ENCODE measurements around the gene PKP3. TPM values are rescaled to one million over a fixed set of nuclear protein-coding genes. Genes with fewer than 3 reads are reported as not detected.
A peak's percentile ranks its signal among the peaks of the same experiment; 100 is the strongest.

Gene PKP3
- polyA plus RNA-seq, 4 donors = 72.5 to 152 (median 111) TPM

GRCh38 chr11:441418-442274 is 47.6 kb downstream of the PKP3 start, which contains the start of gene ANO9:
Gene ANO9, minus strand, starts transcription at chr11:442011. Its CDS starts 85 bp downstream, at chr11:441926.
- H3K4me3 ChIP-seq (ENCODE audit: low read depth in 1 of 3, low read length in 3 of 3) = peak within 1 kb of the TSS; percentile 59 to 85 (median 69)
- FAIRE-seq (no peak), DNase-seq (peak; percentile 87)
- H3K27ac ChIP-seq (ENCODE audit: low read depth in 1 of 3, low read length in 2 of 3) = peak within 1 kb of the TSS; percentile 15 to 63 (median 39)
- H3K4me1 ChIP-seq (ENCODE audit: control insufficient read depth in 3 of 3, insufficient read depth in 2 of 3, low read depth in 1 of 3, low read length in 2 of 3) = peaks cover 0 to 51% (median 4%) of the 10 kb centered on the region in 3 donors
- H3K36me3 ChIP-seq (ENCODE audit: control insufficient read depth in 3 of 3, insufficient read depth in 2 of 3, low read depth in 1 of 3, low read length in 3 of 3) = peaks cover 0 to 34% (median 0%) of the 10 kb centered on the region in 3 donors
- no peaks in the 10 kb centered on the region for H3K27me3 ChIP-seq (ENCODE audit: control insufficient read depth in 3 of 3, insufficient read depth in 3 of 3, low read length in 3 of 3)
- 3 to 11% (median 9%) methylated on average over 26 to 35 of the region's 35 CpGs for WGBS, 3 donors
- H3K9me3 ChIP-seq (ENCODE audit: control insufficient read depth in 2 of 2, insufficient read depth in 1 of 2, low read depth in 1 of 2, low read length in 1 of 2) = peaks cover 0 to 5% of the 10 kb centered on the region in 2 donors

- no peak for DNase-seq
- peak overlapping the region in 2 of 3 donors; percentile 25 to 32 for H3K27ac ChIP-seq (ENCODE audit: low read depth in 1 of 3, low read length in 2 of 3)
- H3K27me3 ChIP-seq (ENCODE audit: control insufficient read depth in 3 of 3, insufficient read depth in 3 of 3, low read length in 3 of 3) = no peaks in the 10 kb centered on the region
- no peak for FAIRE-seq
- H3K4me3 ChIP-seq (ENCODE audit: low read depth in 1 of 3, low read length in 3 of 3) = no peak overlapping the region
- peaks cover 0 to 60% (median 5%) of the 10 kb centered on the region in 3 donors for H3K4me1 ChIP-seq (ENCODE audit: control insufficient read depth in 3 of 3, insufficient read depth in 2 of 3, low read depth in 1 of 3, low read length in 2 of 3)
- H3K9me3 ChIP-seq (ENCODE audit: control insufficient read depth in 2 of 2, insufficient read depth in 1 of 2, low read depth in 1 of 2, low read length in 1 of 2) = no peaks in the 10 kb centered on the region
- 66 to 74% (median 67%) methylated on average over 13 to 16 of the region's 16 CpGs for WGBS, 3 donors
- H3K36me3 ChIP-seq (ENCODE audit: control insufficient read depth in 3 of 3, insufficient read depth in 2 of 3, low read depth in 1 of 3, low read length in 3 of 3) = peaks cover 0 to 27% (median 0%) of the 10 kb centered on the region in 3 donors
Measured at GRCh38 chr11:442611-443081, 48.6 kb downstream of the PKP3 start.

- Histone ChIP-seq H3K4me1 (ENCODE audit: control insufficient read depth in 3 of 3, insufficient read depth in 2 of 3, low read depth in 1 of 3, low read length in 2 of 3) (peaks cover 0 to 62% (median 5%) of the 10 kb centered on the region in 3 donors), H3K4me3 (ENCODE audit: low read depth in 1 of 3, low read length in 3 of 3) (no peak overlapping the region), H3K27me3 (ENCODE audit: control insufficient read depth in 3 of 3, insufficient read depth in 3 of 3, low read length in 3 of 3) (no peaks in the 10 kb centered on the region), H3K27ac (ENCODE audit: low read depth in 1 of 3, low read length in 2 of 3) (peak overlapping the region; percentile 0 to 99 (median 85)), H3K9me3 (ENCODE audit: control insufficient read depth in 2 of 2, insufficient read depth in 1 of 2, low read depth in 1 of 2, low read length in 1 of 2) (no peaks in the 10 kb centered on the region), H3K36me3 (ENCODE audit: control insufficient read depth in 3 of 3, insufficient read depth in 2 of 3, low read depth in 1 of 3, low read length in 3 of 3) (peaks cover 0 to 16% (median 0%) of the 10 kb centered on the region in 3 donors)
- FAIRE-seq (no peak), DNase-seq (peak; percentile 46 to 75)
- WGBS, 3 donors = 73% methylated on average over 16 of the region's 16 CpGs
Measured at GRCh38 chr11:443542-444199, 49.7 kb downstream of the PKP3 start.

- peak overlapping the region; percentile 68 to 99 (median 85) for H3K27ac ChIP-seq (ENCODE audit: low read depth in 1 of 3, low read length in 2 of 3)
- H3K36me3 ChIP-seq (ENCODE audit: control insufficient read depth in 3 of 3, insufficient read depth in 2 of 3, low read depth in 1 of 3, low read length in 3 of 3) = peaks cover 0 to 7% (median 0%) of the 10 kb centered on the region in 3 donors
- no peaks in the 10 kb centered on the region for H3K27me3 ChIP-seq (ENCODE audit: control insufficient read depth in 3 of 3, insufficient read depth in 3 of 3, low read length in 3 of 3)
- DNase-seq (peak; percentile 82 to 90), FAIRE-seq (no peak)
- peaks cover 0 to 71% (median 5%) of the 10 kb centered on the region in 3 donors for H3K4me1 ChIP-seq (ENCODE audit: control insufficient read depth in 3 of 3, insufficient read depth in 2 of 3, low read depth in 1 of 3, low read length in 2 of 3)
- no peak overlapping the region for H3K4me3 ChIP-seq (ENCODE audit: low read depth in 1 of 3, low read length in 3 of 3)
- H3K9me3 ChIP-seq (ENCODE audit: control insufficient read depth in 2 of 2, insufficient read depth in 1 of 2, low read depth in 1 of 2, low read length in 1 of 2) = no peaks in the 10 kb centered on the region
- WGBS, 3 donors = 17 to 32% (median 29%) methylated on average over 12 of the region's 12 CpGs
Measured at GRCh38 chr11:444396-445144, 50.6 kb downstream of the PKP3 start.

- no peak for FAIRE-seq
- Histone ChIP-seq H3K4me1 (ENCODE audit: control insufficient read depth in 3 of 3, insufficient read depth in 2 of 3, low read depth in 1 of 3, low read length in 2 of 3) (peaks cover 0 to 64% (median 5%) of the 10 kb centered on the region in 3 donors), H3K36me3 (ENCODE audit: control insufficient read depth in 3 of 3, insufficient read depth in 2 of 3, low read depth in 1 of 3, low read length in 3 of 3) (no peaks in the 10 kb centered on the region), H3K9me3 (ENCODE audit: control insufficient read depth in 2 of 2, insufficient read depth in 1 of 2, low read depth in 1 of 2, low read length in 1 of 2) (no peaks in the 10 kb centered on the region), H3K27ac (ENCODE audit: low read depth in 1 of 3, low read length in 2 of 3) (peak overlapping the region; percentile 96 to 99 (median 97)), H3K4me3 (ENCODE audit: low read depth in 1 of 3, low read length in 3 of 3) (peak overlapping the region in 2 of 3 donors; percentile 18 to 39), H3K27me3 (ENCODE audit: control insufficient read depth in 3 of 3, insufficient read depth in 3 of 3, low read length in 3 of 3) (no peaks in the 10 kb centered on the region)
- WGBS, 3 donors = 18 to 53% (median 42%) methylated on average over 20 of the region's 20 CpGs
- DNase-seq = peak; percentile 95 to 97
Measured at GRCh38 chr11:445765-446588, 52.0 kb downstream of the PKP3 start.

- Histone ChIP-seq H3K27me3 (ENCODE audit: control insufficient read depth in 3 of 3, insufficient read depth in 3 of 3, low read length in 3 of 3) (no peaks in the 10 kb centered on the region), H3K27ac (ENCODE audit: low read depth in 1 of 3, low read length in 2 of 3) (peak overlapping the region; percentile 96 to 99 (median 97)), H3K36me3 (ENCODE audit: control insufficient read depth in 3 of 3, insufficient read depth in 2 of 3, low read depth in 1 of 3, low read length in 3 of 3) (peaks cover 0 to 6% (median 0%) of the 10 kb centered on the region in 3 donors), H3K4me1 (ENCODE audit: control insufficient read depth in 3 of 3, insufficient read depth in 2 of 3, low read depth in 1 of 3, low read length in 2 of 3) (peaks cover 0 to 72% (median 5%) of the 10 kb centered on the region in 3 donors), H3K9me3 (ENCODE audit: control insufficient read depth in 2 of 2, insufficient read depth in 1 of 2, low read depth in 1 of 2, low read length in 1 of 2) (no peaks in the 10 kb centered on the region), H3K4me3 (ENCODE audit: low read depth in 1 of 3, low read length in 3 of 3) (peak overlapping the region in 2 of 3 donors; percentile 18 to 39)
- 18 to 57% (median 40%) methylated on average over 7 of the region's 7 CpGs for WGBS, 3 donors
- peak; percentile 81 to 91 for DNase-seq
- no peak for FAIRE-seq
Measured at GRCh38 chr11:446891-447290, 52.9 kb downstream of the PKP3 start.

GRCh38 chr11:447923-448731 is 54.1 kb downstream of the PKP3 start:
- Histone ChIP-seq H3K36me3 (ENCODE audit: control insufficient read depth in 3 of 3, insufficient read depth in 2 of 3, low read depth in 1 of 3, low read length in 3 of 3) (peaks cover 0 to 18% (median 0%) of the 10 kb centered on the region in 3 donors), H3K27me3 (ENCODE audit: control insufficient read depth in 3 of 3, insufficient read depth in 3 of 3, low read length in 3 of 3) (no peaks in the 10 kb centered on the region), H3K4me3 (ENCODE audit: low read depth in 1 of 3, low read length in 3 of 3) (peak overlapping the region; percentile 56 to 62 (median 57)), H3K4me1 (ENCODE audit: control insufficient read depth in 3 of 3, insufficient read depth in 2 of 3, low read depth in 1 of 3, low read length in 2 of 3) (peaks cover 0 to 64% (median 2%) of the 10 kb centered on the region in 3 donors), H3K9me3 (ENCODE audit: control insufficient read depth in 2 of 2, insufficient read depth in 1 of 2, low read depth in 1 of 2, low read length in 1 of 2) (no peaks in the 10 kb centered on the region), H3K27ac (ENCODE audit: low read depth in 1 of 3, low read length in 2 of 3) (peak overlapping the region; percentile 93 to 98 (median 96))
- WGBS, 3 donors = 2 to 3% (median 2%) methylated on average over 45 to 55 of the region's 55 CpGs
- DNase-seq (peak; percentile 93 to 98), FAIRE-seq (no peak)

All from small intestine (tissue), 7 donors.